Cardiac atrium fibroblast (primary cell): ENCODE results near the gene PRXL2C. TPM values are rescaled to one million over a fixed set of nuclear protein-coding genes. Genes with fewer than 3 reads are reported as not detected.

ENCODE experiments used
- total RNA-seq: library from RNA; depleted of rRNA; stranded (reverse); fragments of >200 nt; gene quantifications from 2 replicates; pipeline ENCODE4 v1.2.3, GENCODE V29; 2015

Gene PRXL2C, protein sequence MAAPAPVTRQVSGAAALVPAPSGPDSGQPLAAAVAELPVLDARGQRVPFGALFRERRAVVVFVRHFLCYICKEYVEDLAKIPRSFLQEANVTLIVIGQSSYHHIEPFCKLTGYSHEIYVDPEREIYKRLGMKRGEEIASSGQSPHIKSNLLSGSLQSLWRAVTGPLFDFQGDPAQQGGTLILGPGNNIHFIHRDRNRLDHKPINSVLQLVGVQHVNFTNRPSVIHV
- 5.8 and 42.6 TPM in 2 replicates for total RNA-seq

DNA sequence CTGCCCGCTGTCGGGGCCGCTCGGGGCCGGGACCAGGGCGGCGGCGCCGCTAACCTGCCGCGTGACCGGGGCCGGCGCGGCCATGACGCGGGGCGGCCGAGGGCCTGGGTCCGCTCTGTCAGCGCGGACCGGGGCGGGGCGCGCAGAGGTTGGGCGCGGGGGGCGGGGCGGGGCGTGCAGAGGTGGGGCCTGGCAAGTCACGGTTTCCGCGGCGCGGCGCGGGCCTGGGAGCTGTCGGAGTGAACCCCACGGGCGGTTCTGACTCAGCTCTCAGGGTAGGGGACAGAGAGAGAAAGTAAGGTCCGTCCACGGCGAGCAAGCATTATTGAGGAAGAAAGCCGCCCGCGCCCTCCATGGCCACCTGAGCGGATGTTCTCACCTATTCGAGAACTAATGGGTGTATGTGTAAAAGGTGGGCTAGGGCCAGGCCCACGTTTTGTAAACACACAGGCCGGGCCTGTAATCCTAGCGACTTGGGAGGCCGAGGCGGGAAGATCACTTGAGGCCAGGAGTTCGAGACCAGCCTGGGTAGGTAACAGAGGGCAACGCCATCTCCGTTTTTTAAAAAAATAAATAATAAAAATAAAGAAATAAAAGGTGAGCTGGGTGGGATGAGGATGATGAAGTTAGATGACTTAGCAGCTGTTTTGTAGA, at the start of gene PRXL2C:
TSS of gene PRXL2C (minus strand) at position 120 of the 654 bp plus-strand sequence. CDS start at position 84, 36 bp downstream.

GRCh38 chr9:96619491-96620180, 35.5 kb downstream of the PRXL2C start, which contains the start of gene CDC14B:
TSS of gene CDC14B (minus strand) at chr9:96619843. CDS start at chr9:96619378, 465 bp downstream.

Other genes with a start within 250 kb of the PRXL2C start
- 1.3 and 1.9 TPM in 2 replicates for gene ZNF367, start 236.9 kb downstream of the PRXL2C start, total RNA-seq
- gene HABP4, start 205.1 kb downstream of the PRXL2C start, total RNA-seq = 7.4 and 9.1 TPM in 2 replicates
- 4.9 and 7.5 TPM in 2 replicates for gene CDC14B, start 35.5 kb downstream of the PRXL2C start, total RNA-seq
- 7.0 and 11.7 TPM in 2 replicates for gene ZNF510, start 122.8 kb upstream of the PRXL2C start, total RNA-seq
- 0.72 and 3.6 TPM in 2 replicates for gene ZNF782, start 199.2 kb upstream of the PRXL2C start, total RNA-seq